Effector memory CD8-positive, alpha-beta T cell (primary cell): ENCODE results near the gene CACNA1C.

ENCODE experiments used
- ATAC-seq: fragments of 150-1000 bp; cut with Tn5 transposase; replicated peaks from 2 replicates; pipeline ENCODE4 v1.10.0; 2021; ENCODE audit warnings: mild to moderate bottlenecking, moderate library complexity
- DNase-seq, 3 experiments: peaks; one replicate each; pipeline ENCODE4 v3.0.0; 2021
- H3K27ac Mint-ChIP-seq, 2 donors: one replicate each; pipeline ENCODE4 v1.8.0; 2022; ENCODE audit warnings: mild to moderate bottlenecking in 2 of 2, mixed read lengths in 2 of 2, moderate library complexity in 2 of 2
- H3K27me3 Mint-ChIP-seq, 2 donors: one replicate each; pipeline ENCODE4 v1.8.0; 2022; ENCODE audit warnings: mixed read lengths in 2 of 2
- H3K36me3 Mint-ChIP-seq: one replicate; pipeline ENCODE4 v1.8.0; 2022; ENCODE audit warnings: mild to moderate bottlenecking, moderate library complexity, mixed read lengths; ENCODE audit not compliant: insufficient read depth
- H3K4me1 Mint-ChIP-seq, 2 donors: one replicate each; pipeline ENCODE4 v1.8.0; 2022; ENCODE audit warnings: low read depth in 2 of 2, mixed read lengths in 2 of 2
- H3K4me3 Mint-ChIP-seq, 2 donors: one replicate each; pipeline ENCODE4 v1.8.0; 2022; ENCODE audit warnings: mild to moderate bottlenecking in 2 of 2, mixed read lengths in 2 of 2, moderate library complexity in 2 of 2
- H3K9me3 Mint-ChIP-seq, 2 donors: one replicate each; pipeline ENCODE4 v1.8.0; 2022; ENCODE audit warnings: mixed read lengths in 2 of 2

The CACNA1C gene

GRCh38 chr12:2273288-2273687 lies 220.5 kb downstream of the CACNA1C start:
- ATAC-seq: no peak
- Mint-ChIP-seq H3K4me1 (no peaks in the 10 kb centered on the region), H3K9me3 (no peaks in the 10 kb centered on the region), H3K27me3 (peaks cover 23 to 65% of the 10 kb centered on the region in 2 donors), H3K27ac (no peak overlapping the region), H3K36me3 (no peaks in the 10 kb centered on the region), H3K4me3 (no peak overlapping the region)
- no peak for DNase-seq

GRCh38 chr12:2273751-2274150 lies 221.0 kb downstream of the CACNA1C start:
- no peak overlapping the region for H3K27ac Mint-ChIP-seq
- ATAC-seq: no peak

GRCh38 chr12:2274733-2275132 lies 221.9 kb downstream of the CACNA1C start:
- ATAC-seq (no peak), DNase-seq (no peak)
- Mint-ChIP-seq H3K4me1 (no peaks in the 10 kb centered on the region), H3K4me3 (no peak overlapping the region), H3K27me3 (peaks cover 13 to 51% of the 10 kb centered on the region in 2 donors), H3K36me3 (no peaks in the 10 kb centered on the region), H3K9me3 (no peaks in the 10 kb centered on the region), H3K27ac (no peak overlapping the region)

More at GRCh38 chr12:2273751-2274150, 221.0 kb downstream of the CACNA1C start:
- Mint-ChIP-seq H3K4me3 (no peak overlapping the region), H3K27me3 (peaks cover 20 to 61% of the 10 kb centered on the region in 2 donors), H3K36me3 (no peaks in the 10 kb centered on the region), H3K9me3 (no peaks in the 10 kb centered on the region), H3K4me1 (no peaks in the 10 kb centered on the region)
- DNase-seq: no peak

- H3K27me3 Mint-ChIP-seq: peaks cover 23 to 35% of the 10 kb centered on the region in 2 donors
- peaks cover 0 to 8% of the 10 kb centered on the region in 2 donors for H3K9me3 Mint-ChIP-seq
- no peak overlapping the region for H3K4me3 Mint-ChIP-seq
- H3K36me3 Mint-ChIP-seq: no peaks in the 10 kb centered on the region
- no peaks in the 10 kb centered on the region for H3K4me1 Mint-ChIP-seq
- no peak overlapping the region for H3K27ac Mint-ChIP-seq
- DNase-seq (no peak), ATAC-seq (no peak)
These were observed 223.7 kb downstream of the CACNA1C start for GRCh38 chr12:2276288-2277033.

- Mint-ChIP-seq H3K4me1 (no peaks in the 10 kb centered on the region), H3K27me3 (peaks cover 29 to 44% of the 10 kb centered on the region in 2 donors), H3K4me3 (no peak overlapping the region), H3K9me3 (peaks cover 0 to 8% of the 10 kb centered on the region in 2 donors), H3K36me3 (no peaks in the 10 kb centered on the region), H3K27ac (no peak overlapping the region)
- DNase-seq: no peak
- ATAC-seq: no peak
These were observed 224.8 kb downstream of the CACNA1C start for GRCh38 chr12:2277492-2278155.

GRCh38 chr12:2281446-2281845 lies 228.7 kb downstream of the CACNA1C start:
- no peaks in the 10 kb centered on the region for H3K4me1 Mint-ChIP-seq
- H3K36me3 Mint-ChIP-seq: no peaks in the 10 kb centered on the region
- peaks cover 44 to 50% of the 10 kb centered on the region in 2 donors for H3K27me3 Mint-ChIP-seq
- DNase-seq (no peak), ATAC-seq (no peak)
- H3K4me3 Mint-ChIP-seq: no peak overlapping the region
- H3K27ac Mint-ChIP-seq: no peak overlapping the region
- peaks cover 0 to 8% of the 10 kb centered on the region in 2 donors for H3K9me3 Mint-ChIP-seq

- ATAC-seq (no peak), DNase-seq (no peak)
- Mint-ChIP-seq H3K36me3 (no peaks in the 10 kb centered on the region), H3K9me3 (peaks cover 0 to 8% of the 10 kb centered on the region in 2 donors), H3K4me3 (no peak overlapping the region), H3K27ac (no peak overlapping the region), H3K27me3 (peaks cover 45 to 56% of the 10 kb centered on the region in 2 donors), H3K4me1 (no peaks in the 10 kb centered on the region)
These were observed 229.5 kb downstream of the CACNA1C start for GRCh38 chr12:2282318-2282717.

GRCh38 chr12:2283480-2283879 lies 230.7 kb downstream of the CACNA1C start:
- Mint-ChIP-seq H3K27me3 (peaks cover 57 to 68% of the 10 kb centered on the region in 2 donors), H3K9me3 (peaks cover 0 to 8% of the 10 kb centered on the region in 2 donors), H3K4me1 (no peaks in the 10 kb centered on the region), H3K27ac (no peak overlapping the region), H3K4me3 (no peak overlapping the region), H3K36me3 (no peaks in the 10 kb centered on the region)
- no peak for DNase-seq
- ATAC-seq: no peak

GRCh38 chr12:2283916-2284315 lies 231.1 kb downstream of the CACNA1C start:
- Mint-ChIP-seq H3K27ac (peak overlapping the region in 1 of 2 donors; percentile 44), H3K27me3 (peaks cover 61 to 72% of the 10 kb centered on the region in 2 donors), H3K4me1 (no peaks in the 10 kb centered on the region)

GRCh38 chr12:2284321-2284813 lies 231.6 kb downstream of the CACNA1C start:
- Mint-ChIP-seq H3K4me3 (no peak overlapping the region), H3K9me3 (peaks cover 0 to 8% of the 10 kb centered on the region in 2 donors), H3K36me3 (no peaks in the 10 kb centered on the region), H3K27ac (peak overlapping the region in 1 of 2 donors; percentile 44), H3K27me3 (peaks cover 66 to 76% of the 10 kb centered on the region in 2 donors), H3K4me1 (no peaks in the 10 kb centered on the region)
- no peak for DNase-seq
- ATAC-seq: no peak

More at GRCh38 chr12:2283916-2284315, 231.1 kb downstream of the CACNA1C start:
- ATAC-seq: no peak
- no peaks in the 10 kb centered on the region for H3K36me3 Mint-ChIP-seq
- DNase-seq: no peak
- no peak overlapping the region for H3K4me3 Mint-ChIP-seq
- H3K9me3 Mint-ChIP-seq: peaks cover 0 to 8% of the 10 kb centered on the region in 2 donors

GRCh38 chr12:2284857-2285256 lies 232.1 kb downstream of the CACNA1C start:
- H3K27me3 Mint-ChIP-seq: peaks cover 68 to 81% of the 10 kb centered on the region in 2 donors
- no peak overlapping the region for H3K27ac Mint-ChIP-seq
- H3K9me3 Mint-ChIP-seq: peaks cover 0 to 8% of the 10 kb centered on the region in 2 donors
- no peak for DNase-seq
- H3K36me3 Mint-ChIP-seq: no peaks in the 10 kb centered on the region
- H3K4me1 Mint-ChIP-seq: no peaks in the 10 kb centered on the region
- no peak for ATAC-seq
- H3K4me3 Mint-ChIP-seq: no peak overlapping the region

- H3K27ac Mint-ChIP-seq: no peak overlapping the region
- H3K27me3 Mint-ChIP-seq: peaks cover 73 to 87% of the 10 kb centered on the region in 2 donors
- H3K36me3 Mint-ChIP-seq: no peaks in the 10 kb centered on the region
- ATAC-seq (no peak), DNase-seq (no peak)
- H3K9me3 Mint-ChIP-seq: peaks cover 0 to 8% of the 10 kb centered on the region in 2 donors
- peaks cover 0 to 3% of the 10 kb centered on the region in 2 donors for H3K4me1 Mint-ChIP-seq
- H3K4me3 Mint-ChIP-seq: no peak overlapping the region
These were observed 232.7 kb downstream of the CACNA1C start for GRCh38 chr12:2285462-2285861.

- no peak for DNase-seq
- H3K36me3 Mint-ChIP-seq: no peaks in the 10 kb centered on the region
- H3K27ac Mint-ChIP-seq: no peak overlapping the region
- H3K9me3 Mint-ChIP-seq: peaks cover 0 to 3% of the 10 kb centered on the region in 2 donors
- H3K27me3 Mint-ChIP-seq: peaks cover 70 to 92% of the 10 kb centered on the region in 2 donors
- ATAC-seq: no peak
- H3K4me3 Mint-ChIP-seq: no peak overlapping the region
- H3K4me1 Mint-ChIP-seq: peaks cover 0 to 3% of the 10 kb centered on the region in 2 donors
These were observed 233.3 kb downstream of the CACNA1C start for GRCh38 chr12:2286047-2286446.
